Uterus (tissue), 2 donors: Measurements from ENCODE around the gene PTPN1.

Experiments
- CTCF ChIP-seq, 4 experiments: fragments of 200-600 bp in 2 of 4; fragments of 450-650 bp in 2 of 4; sonication (generic) in 2 of 4; IDR thresholded peaks; one replicate each; pipeline ENCODE4 v1.5.1; 2016 to 2019; ENCODE audit warnings: antibody characterized with exemption in 4 of 4, mild to moderate bottlenecking in 2 of 4, moderate library complexity in 1 of 4
- POLR2A ChIP-seq, 2 donors: fragments of 450-650 bp; IDR thresholded peaks; one replicate each; pipeline ENCODE4 v1.6.1; 2016; ENCODE audit warnings: antibody characterized with exemption in 2 of 2, mild to moderate bottlenecking in 1 of 2, moderate library complexity in 1 of 2

DNA sequence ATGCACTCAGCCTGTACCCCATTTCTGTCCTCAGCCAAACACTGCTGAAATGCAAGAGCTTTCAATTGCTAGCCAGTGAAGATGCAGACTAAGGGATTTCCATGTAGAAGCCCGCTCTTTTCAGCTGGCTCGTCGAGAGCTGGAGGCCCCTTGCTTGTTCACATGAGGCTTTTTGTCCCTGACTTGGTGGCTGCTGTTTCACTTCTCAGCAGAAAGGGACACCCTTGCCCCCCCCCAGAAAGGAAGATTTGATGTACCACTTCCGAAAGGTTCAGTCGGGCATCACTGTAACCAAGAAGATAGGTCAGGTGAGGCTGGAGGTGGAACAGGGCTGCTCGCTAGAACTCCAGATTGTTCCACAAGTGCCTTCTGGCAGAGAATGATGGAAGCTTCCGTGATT is 23.3 kb downstream of the PTPN1 start:
- TF ChIP-seq POLR2A (IDR thresholded peaks at IDR 0.05) (no peak), CTCF (IDR thresholded peaks at IDR 0.05) (no peak)
